Tibial nerve (tissue), 4 donors: ENCODE measurements around the gene COL6A3.
A peak's percentile ranks its signal among the peaks of the same experiment; 100 is the strongest.

Source experiments
- EP300 ChIP-seq, 2 donors: sonication (generic); formaldehyde crosslinking; IDR thresholded peaks; one replicate each; pipeline ENCODE4 v1.6.1; 2017; ENCODE audit warnings: antibody characterized with exemption in 2 of 2, mild to moderate bottlenecking in 1 of 2
- POLR2A ChIP-seq, 2 donors: fragments of 450-650 bp; IDR thresholded peaks; one replicate each; pipeline ENCODE4 v1.6.1; 2017; ENCODE audit warnings: antibody characterized with exemption in 2 of 2, mild to moderate bottlenecking in 2 of 2, moderate library complexity in 2 of 2
- TF ChIP-seq, protein P1 (sequence below), 5 experiments: fragments of 200-600 bp in 3 of 5; fragments of 450-650 bp in 2 of 5; sonication (generic) in 3 of 5; IDR thresholded peaks; one replicate each; pipeline ENCODE4 v1.5.1; 2016 to 2019; ENCODE audit warnings: antibody characterized with exemption in 5 of 5, mild to moderate bottlenecking in 3 of 5, moderate library complexity in 2 of 5

DNA sequence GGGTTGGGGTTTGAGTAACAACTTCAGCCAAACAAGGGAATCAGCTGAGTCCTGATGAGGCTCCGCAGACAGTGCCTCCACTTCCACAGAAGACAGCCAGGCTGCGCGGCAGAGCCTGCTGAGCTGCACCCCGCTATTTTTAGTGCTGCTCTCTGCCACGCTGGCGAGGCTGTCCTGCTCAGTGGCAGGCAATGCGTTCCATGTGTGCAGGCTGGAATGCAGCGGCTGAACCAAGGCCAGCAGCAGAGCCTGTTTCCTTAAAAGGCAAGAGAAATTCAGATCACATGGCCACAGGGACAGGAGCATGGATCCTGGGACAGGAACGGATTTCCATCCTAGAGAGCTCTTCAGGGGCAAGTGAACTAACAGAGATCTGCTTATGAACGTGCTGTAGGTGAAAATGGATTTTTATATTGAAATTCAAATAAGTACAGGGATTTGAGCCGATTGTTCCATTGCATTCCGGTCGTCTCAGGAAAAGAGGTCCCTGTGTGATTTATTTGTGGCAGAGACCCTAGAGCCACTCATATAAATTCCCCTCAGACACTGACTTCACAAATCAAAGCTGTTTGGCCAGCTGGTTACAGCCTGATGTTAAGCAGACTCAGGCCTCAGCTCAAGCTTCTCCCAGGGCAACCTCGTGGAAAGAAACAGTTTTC is 98.7 kb downstream of the COL6A3 start:
- TF ChIP-seq, protein P1, sequence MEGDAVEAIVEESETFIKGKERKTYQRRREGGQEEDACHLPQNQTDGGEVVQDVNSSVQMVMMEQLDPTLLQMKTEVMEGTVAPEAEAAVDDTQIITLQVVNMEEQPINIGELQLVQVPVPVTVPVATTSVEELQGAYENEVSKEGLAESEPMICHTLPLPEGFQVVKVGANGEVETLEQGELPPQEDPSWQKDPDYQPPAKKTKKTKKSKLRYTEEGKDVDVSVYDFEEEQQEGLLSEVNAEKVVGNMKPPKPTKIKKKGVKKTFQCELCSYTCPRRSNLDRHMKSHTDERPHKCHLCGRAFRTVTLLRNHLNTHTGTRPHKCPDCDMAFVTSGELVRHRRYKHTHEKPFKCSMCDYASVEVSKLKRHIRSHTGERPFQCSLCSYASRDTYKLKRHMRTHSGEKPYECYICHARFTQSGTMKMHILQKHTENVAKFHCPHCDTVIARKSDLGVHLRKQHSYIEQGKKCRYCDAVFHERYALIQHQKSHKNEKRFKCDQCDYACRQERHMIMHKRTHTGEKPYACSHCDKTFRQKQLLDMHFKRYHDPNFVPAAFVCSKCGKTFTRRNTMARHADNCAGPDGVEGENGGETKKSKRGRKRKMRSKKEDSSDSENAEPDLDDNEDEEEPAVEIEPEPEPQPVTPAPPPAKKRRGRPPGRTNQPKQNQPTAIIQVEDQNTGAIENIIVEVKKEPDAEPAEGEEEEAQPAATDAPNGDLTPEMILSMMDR (IDR thresholded peaks at IDR 0.05) = peak in 4 of 5 experiments; percentile 36 to 68 (median 50)
- no peak for TF ChIP-seq POLR2A (IDR thresholded peaks at IDR 0.05)
- peak; percentile 64 to 87 for TF ChIP-seq EP300 (IDR thresholded peaks at IDR 0.05)
